ENCODE results near the gene CXCL5. TPM values are rescaled to one million over a fixed set of nuclear protein-coding genes. Genes with fewer than 3 reads are reported as not detected.

Gene CXCL5
- total and polyA plus RNA-seq, 10 of the 15 experiments (the other 5 are each of a cell fraction or from before 2014, with no cell fraction given), result not detected

DNA sequence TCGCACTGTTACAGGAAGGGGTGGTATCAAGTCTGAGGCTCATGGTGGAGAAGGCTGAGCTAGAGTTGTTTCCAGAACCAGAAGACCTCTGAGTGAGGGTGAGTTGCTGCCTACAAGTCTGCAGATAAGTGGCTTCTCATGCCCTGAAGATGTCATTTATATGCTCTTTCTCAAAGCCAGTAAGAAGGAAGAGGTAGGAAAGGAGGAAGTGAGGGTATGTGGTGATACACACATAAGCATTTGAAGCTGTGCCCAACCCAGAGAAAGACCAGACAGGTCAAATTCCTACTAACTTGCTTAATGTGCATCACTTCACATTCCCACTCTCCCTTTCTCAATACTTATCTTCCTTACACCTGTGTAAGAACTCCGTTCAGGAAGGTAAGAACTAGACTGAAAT, 10.4 kb downstream of the CXCL5 start, which contains the start of gene PPBP (continued):
- TF ChIP-seq, protein P1, sequence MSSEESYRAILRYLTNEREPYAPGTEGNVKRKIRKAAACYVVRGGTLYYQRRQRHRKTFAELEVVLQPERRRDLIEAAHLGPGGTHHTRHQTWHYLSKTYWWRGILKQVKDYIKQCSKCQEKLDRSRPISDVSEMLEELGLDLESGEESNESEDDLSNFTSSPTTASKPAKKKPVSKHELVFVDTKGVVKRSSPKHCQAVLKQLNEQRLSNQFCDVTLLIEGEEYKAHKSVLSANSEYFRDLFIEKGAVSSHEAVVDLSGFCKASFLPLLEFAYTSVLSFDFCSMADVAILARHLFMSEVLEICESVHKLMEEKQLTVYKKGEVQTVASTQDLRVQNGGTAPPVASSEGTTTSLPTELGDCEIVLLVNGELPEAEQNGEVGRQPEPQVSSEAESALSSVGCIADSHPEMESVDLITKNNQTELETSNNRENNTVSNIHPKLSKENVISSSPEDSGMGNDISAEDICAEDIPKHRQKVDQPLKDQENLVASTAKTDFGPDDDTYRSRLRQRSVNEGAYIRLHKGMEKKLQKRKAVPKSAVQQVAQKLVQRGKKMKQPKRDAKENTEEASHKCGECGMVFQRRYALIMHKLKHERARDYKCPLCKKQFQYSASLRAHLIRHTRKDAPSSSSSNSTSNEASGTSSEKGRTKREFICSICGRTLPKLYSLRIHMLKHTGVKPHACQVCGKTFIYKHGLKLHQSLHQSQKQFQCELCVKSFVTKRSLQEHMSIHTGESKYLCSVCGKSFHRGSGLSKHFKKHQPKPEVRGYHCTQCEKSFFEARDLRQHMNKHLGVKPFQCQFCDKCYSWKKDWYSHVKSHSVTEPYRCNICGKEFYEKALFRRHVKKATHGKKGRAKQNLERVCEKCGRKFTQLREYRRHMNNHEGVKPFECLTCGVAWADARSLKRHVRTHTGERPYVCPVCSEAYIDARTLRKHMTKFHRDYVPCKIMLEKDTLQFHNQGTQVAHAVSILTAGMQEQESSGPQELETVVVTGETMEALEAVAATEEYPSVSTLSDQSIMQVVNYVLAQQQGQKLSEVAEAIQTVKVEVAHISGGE (CRISPR knock-in tag; IDR thresholded peaks at IDR 0.05), result no peak
- TF ChIP-seq BHLHE40 (IDR thresholded peaks at IDR 0.05; ENCODE audit: borderline replicate concordance in 1 of 2, low read depth in 2 of 2, low read length in 1 of 2), result no peak
- no peak for TF ChIP-seq IRF4 (IDR thresholded peaks at IDR 0.05; ENCODE audit: low read depth, low read length)
- TF ChIP-seq, protein P2, sequence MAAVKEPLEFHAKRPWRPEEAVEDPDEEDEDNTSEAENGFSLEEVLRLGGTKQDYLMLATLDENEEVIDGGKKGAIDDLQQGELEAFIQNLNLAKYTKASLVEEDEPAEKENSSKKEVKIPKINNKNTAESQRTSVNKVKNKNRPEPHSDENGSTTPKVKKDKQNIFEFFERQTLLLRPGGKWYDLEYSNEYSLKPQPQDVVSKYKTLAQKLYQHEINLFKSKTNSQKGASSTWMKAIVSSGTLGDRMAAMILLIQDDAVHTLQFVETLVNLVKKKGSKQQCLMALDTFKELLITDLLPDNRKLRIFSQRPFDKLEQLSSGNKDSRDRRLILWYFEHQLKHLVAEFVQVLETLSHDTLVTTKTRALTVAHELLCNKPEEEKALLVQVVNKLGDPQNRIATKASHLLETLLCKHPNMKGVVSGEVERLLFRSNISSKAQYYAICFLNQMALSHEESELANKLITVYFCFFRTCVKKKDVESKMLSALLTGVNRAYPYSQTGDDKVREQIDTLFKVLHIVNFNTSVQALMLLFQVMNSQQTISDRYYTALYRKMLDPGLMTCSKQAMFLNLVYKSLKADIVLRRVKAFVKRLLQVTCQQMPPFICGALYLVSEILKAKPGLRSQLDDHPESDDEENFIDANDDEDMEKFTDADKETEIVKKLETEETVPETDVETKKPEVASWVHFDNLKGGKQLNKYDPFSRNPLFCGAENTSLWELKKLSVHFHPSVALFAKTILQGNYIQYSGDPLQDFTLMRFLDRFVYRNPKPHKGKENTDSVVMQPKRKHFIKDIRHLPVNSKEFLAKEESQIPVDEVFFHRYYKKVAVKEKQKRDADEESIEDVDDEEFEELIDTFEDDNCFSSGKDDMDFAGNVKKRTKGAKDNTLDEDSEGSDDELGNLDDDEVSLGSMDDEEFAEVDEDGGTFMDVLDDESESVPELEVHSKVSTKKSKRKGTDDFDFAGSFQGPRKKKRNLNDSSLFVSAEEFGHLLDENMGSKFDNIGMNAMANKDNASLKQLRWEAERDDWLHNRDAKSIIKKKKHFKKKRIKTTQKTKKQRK (IDR thresholded peaks at IDR 0.05; ENCODE audit: low read depth, low read length), result no peak
- TF ChIP-seq SIN3A (IDR thresholded peaks at IDR 0.05; ENCODE audit: low read depth, low read length), result no peak
- no peak for TF ChIP-seq IKZF1 (conservative IDR thresholded peaks at IDR 0.05)
- TF ChIP-seq, protein P3, sequence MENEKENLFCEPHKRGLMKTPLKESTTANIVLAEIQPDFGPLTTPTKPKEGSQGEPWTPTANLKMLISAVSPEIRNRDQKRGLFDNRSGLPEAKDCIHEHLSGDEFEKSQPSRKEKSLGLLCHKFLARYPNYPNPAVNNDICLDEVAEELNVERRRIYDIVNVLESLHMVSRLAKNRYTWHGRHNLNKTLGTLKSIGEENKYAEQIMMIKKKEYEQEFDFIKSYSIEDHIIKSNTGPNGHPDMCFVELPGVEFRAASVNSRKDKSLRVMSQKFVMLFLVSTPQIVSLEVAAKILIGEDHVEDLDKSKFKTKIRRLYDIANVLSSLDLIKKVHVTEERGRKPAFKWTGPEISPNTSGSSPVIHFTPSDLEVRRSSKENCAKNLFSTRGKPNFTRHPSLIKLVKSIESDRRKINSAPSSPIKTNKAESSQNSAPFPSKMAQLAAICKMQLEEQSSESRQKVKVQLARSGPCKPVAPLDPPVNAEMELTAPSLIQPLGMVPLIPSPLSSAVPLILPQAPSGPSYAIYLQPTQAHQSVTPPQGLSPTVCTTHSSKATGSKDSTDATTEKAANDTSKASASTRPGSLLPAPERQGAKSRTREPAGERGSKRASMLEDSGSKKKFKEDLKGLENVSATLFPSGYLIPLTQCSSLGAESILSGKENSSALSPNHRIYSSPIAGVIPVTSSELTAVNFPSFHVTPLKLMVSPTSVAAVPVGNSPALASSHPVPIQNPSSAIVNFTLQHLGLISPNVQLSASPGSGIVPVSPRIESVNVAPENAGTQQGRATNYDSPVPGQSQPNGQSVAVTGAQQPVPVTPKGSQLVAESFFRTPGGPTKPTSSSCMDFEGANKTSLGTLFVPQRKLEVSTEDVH (IDR thresholded peaks at IDR 0.05; ENCODE audit: low read depth, partially characterized antibody), result no peak
- TF ChIP-seq CREB1 (IDR thresholded peaks at IDR 0.05; ENCODE audit: low read depth), result no peak
- TF ChIP-seq ZNF384 (IDR thresholded peaks at IDR 0.05; ENCODE audit: borderline replicate concordance, low read depth, low read length), result no peak
- no peak for TF ChIP-seq CHD2 (IDR thresholded peaks at IDR 0.05; ENCODE audit: borderline replicate concordance, low read depth, low read length)

Data from GM12878 (cell line).